ENCODE measurements around the gene IL5.

DNA sequence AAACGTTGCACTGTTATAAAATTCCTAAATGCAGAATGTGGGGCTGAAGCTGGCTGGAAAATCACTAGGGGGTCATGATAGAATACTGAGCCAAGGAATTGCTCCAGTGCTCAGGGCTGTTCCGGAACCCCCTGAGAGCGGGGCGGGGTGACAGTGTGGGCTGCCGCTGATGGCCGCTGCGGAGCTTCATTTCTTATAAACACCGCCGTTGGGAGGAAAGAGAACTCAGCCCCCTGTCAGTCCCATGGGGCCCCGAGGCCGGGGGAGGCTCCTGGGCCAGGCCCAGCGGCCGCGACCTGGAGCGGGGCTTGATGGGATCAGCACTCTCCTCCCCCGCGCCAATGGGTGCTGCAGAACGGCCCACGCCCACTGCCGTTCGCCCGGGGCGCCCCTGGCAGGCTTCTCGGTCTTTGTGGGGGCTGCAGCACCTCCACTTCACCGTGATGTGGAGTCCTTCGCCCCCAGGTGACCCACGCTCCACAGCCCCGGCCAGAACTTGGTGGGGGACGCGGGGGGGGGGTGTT is 47.6 kb downstream of the IL5 start:
- TF ChIP-seq TAF1 (IDR thresholded peaks at IDR 0.05; ENCODE audit: low read depth, low read length) = no peak
- no peak for TF ChIP-seq POLR2A (IDR thresholded peaks at IDR 0.05; ENCODE audit: low read depth, low read length)
- TF ChIP-seq POLR2AphosphoS5 (IDR thresholded peaks at IDR 0.05; ENCODE audit: low read depth, low read length) = no peak
